GM12892 (cell line): ENCODE results near the gene TRAF3.

Source experiments
- DNase-seq: peaks from one replicate; pipeline ENCODE4 v3.0.0; 2011; ENCODE audit not compliant: insufficient read length
- FAIRE-seq: peaks from 2 replicates; lab custom pipeline; 2011; peaks lifted over from hg19 to GRCh38; lab: Jason Lieb, UNC
- POLR2A ChIP-seq: IDR thresholded peaks from 2 replicates; pipeline ENCODE4 v1.6.1; 2011; ENCODE audit warnings: low read depth, low read length, control low read depth
- POLR2AphosphoS5 ChIP-seq: IDR thresholded peaks from 2 replicates; pipeline ENCODE4 v1.6.1; 2011; ENCODE audit warnings: low read depth, low read length, control low read depth
- TAF1 ChIP-seq: IDR thresholded peaks from 2 replicates; pipeline ENCODE4 v1.6.1; 2011; ENCODE audit warnings: low read depth, mild to moderate bottlenecking, control low read depth, low read length, borderline replicate concordance

Gene TRAF3

DNA sequence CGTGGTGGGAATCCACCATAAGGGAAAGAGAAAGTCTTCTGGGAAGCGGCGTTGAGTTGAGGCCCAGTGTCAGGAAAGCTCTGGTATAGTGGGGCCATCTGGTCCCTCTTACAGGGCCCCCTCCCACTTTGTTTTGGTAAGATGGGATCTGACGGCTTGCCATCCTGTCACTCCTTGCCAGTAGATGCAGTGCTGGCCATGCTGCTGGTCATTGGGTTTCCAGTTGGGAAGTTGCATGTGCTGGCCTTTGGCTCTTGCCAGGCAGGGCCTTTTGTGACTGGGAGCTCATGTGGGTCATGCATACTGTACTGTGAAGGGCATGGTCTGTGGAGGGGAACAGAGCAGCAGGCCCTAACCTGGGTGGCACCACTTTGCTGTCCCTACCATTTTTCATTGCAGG is 3.8 kb downstream of the TRAF3 start:
- FAIRE-seq = no peak
- DNase-seq = no peak
- TF ChIP-seq POLR2A = no peak
- TF ChIP-seq POLR2AphosphoS5 = 0 out of 2 replicates have a peak, but pooled peaks have one; percentile 43

DNA sequence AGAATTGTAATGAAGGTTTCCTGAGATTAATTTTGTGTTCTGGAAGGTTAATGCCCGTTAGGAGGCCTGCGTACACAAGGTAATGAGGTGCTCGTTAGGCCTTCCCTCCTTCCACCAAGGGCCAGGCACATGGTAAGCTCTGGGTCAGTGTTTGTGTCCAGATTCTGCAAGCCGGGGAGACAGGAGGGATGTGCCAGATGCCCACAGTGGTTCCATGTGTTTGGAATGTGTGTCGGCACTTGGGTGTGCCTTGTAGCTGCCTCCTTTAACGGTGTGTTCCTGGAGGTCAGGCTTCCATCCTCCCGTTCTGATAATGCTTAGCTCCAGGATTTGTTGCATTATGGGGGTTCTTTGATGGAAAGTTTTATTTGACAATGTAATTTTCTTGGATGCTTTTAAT is 5.7 kb downstream of the TRAF3 start:
- TF ChIP-seq TAF1 = no peak
- TF ChIP-seq POLR2A = no peak
- TF ChIP-seq POLR2AphosphoS5 = no peak
- FAIRE-seq (no peak), DNase-seq (no peak)

DNA sequence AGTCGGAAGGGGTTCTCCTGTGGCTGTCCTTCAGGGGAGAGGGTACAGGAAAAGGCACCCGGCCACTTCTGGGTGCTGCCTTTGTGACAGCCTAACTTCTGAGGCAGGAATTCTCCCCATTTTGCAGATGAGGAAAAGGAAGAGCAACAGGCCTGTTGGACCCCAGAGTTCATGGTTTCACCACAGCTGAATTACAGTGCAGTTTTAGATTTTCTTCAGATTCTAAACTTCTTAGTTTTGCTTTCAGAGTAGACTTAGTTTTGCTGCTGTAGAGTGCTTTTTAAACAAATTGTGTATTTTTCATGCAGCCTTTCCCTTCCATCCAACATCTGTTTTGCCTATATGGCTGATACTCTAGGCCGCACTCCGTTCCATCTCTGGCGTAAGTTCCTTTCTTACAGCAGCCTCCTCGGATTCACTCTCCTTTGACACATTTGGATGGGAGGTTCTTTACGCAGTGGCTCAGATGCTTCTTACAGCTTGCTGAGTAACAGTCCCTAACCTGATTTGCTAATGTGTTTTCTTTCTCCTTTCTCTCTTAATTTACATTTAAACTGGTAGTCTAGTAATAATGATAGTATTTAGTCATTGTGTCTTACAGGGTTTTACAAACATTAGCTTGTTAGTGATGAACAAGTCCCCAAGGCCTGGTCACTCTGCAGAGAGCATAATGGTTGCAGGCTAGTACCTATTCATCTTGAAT is 7.8 kb downstream of the TRAF3 start:
- TF ChIP-seq TAF1 (no peak), POLR2AphosphoS5 (no peak), POLR2A (no peak)
- DNase-seq = no peak
- no peak for FAIRE-seq

DNA sequence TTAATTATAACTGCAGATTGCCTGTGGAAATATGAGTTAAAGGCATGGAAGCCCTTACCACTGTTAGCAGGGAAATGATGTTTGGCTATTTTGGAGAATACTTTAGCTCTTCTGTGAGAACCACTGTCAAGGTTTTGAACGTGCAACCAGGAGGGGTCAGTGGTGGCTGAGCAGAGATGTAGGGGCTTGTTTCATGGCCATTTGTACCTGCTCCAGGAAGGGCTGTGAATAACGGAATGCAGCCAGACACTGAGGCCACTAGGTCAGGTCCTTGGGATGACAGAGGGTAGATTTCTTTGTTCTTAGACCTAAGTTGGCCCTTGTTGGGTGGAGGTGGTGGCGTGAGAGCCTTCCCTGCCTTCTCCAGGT is 8.3 kb downstream of the TRAF3 start:
- DNase-seq = no peak
- no peak for TF ChIP-seq POLR2A
- TF ChIP-seq POLR2AphosphoS5 = no peak
- TF ChIP-seq TAF1 = no peak
- peak; percentile 36 for FAIRE-seq

DNA sequence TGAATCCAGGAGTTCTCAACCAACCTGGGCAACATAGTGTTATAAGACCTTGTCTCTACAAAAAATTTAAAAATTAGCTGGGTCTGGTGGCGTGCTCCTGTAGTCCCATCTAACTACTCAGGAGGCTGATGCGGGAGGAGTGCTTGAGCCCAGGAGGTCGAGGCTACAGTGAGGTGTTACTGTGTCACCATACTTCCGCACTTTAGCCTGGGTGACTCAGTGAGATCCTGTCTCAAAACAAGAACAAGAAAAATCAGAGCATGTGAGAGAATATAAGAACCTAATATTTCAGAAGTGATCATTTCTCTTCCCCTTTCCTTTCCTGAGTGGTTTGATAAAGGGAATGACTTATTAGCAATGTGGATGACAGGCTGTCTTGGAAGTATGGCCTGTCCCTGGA is 9.5 kb downstream of the TRAF3 start:
- peak; percentile 50 for FAIRE-seq
- TF ChIP-seq POLR2AphosphoS5 = no peak
- no peak for TF ChIP-seq TAF1
- no peak for TF ChIP-seq POLR2A
- no peak for DNase-seq

DNA sequence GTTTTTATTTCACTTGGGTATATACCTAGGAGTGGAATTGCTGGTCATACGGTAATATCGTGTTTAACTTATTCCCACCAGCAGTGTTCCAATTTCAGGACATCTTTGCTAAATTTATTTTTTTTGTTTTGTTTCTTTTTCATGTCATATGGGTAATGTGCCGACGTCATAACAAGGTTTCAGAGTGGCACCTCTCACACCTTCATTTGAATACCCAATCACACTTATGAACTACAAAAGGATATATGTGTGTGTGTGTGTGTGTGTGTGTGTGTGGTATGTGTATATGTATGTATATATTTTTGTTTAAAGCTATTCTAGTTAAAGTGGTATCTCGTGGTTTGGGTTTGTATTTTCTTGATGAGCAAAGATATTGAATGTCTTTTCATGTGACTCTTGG is 12.1 kb downstream of the TRAF3 start:
- no peak for TF ChIP-seq POLR2AphosphoS5
- TF ChIP-seq POLR2A = no peak
- no peak for TF ChIP-seq TAF1
- no peak for FAIRE-seq

DNA sequence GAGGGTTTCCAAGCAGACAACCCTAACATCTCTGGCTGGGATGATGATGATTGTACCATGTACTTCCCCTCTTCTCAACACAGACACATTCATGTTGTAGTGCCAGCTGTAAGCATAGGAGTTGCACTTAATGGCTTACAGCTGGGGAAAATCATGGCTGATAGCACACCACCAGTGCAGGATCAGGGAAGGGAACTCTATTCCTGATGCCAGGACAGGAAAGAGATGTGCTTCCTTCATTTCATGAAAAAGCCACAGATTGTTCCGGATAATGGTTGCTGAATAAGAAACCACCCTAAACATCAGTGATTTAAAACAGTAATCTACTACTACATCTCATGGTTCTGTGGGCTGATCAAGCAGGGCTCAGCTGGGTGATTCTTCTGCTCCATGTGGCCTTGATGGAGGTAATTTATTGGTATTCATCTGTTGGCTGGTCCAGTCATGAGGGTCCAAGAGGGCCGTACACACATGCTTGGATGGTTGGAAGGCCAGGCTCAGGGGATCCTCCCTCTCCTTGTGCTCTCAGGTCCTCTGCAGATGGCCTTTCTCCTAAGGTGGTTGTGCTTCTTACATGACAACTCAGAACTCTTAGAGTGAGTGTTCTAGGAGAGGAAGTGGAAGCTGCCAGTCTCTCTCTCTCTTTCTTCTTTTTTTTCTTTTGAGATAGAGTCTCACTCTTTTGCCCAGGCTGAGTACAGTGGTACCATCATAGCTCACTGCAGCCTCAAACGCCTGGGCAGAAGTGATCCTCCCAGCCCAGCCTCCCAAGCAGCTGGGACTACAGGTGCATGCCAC is 16.5 kb downstream of the TRAF3 start:
- TF ChIP-seq POLR2AphosphoS5 (no peak), TAF1 (no peak), POLR2A (no peak)
- FAIRE-seq = no peak
- no peak for DNase-seq

More for the DNA sequence above, 12.1 kb downstream of the TRAF3 start:
- no peak for DNase-seq

DNA sequence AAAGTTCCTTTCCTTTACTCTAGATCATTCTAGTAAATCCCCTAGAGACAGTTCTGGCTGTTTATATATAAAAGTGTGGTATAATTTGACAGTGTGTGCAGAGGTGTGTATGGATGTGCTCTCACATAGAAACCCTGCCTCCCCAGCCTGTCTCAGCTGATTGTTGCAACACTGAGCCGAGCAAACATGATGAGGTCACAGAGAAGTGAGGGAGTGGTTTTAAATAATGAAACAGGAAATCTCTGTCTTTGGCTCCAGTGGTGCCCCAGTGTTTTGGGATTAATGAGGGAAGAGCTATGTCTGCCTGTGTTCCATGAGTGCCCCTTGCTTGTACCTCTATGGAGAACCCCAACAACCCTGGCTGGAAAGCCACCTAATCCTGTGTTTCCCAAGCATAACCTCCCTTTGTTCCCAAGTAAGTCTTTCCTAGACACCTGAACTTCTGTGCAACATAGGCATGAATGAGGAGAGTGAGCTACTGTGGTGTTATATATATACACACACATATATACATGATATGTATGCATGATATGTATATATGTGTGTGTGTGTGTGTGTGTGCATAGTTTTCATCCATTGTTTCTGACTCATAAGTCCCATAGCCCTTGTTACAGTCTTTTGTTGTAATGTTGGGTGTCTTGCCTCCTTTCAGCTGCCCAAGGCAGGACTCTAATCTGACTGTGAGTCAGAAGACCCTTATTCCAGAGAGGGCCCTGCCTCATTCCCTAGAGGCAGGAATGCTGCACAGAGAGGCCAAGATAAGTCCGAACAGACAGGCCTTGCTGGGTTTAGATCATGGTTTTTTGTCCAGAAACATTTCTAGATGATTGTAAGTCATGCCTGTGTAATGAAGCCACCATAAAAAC is 18.0 kb downstream of the TRAF3 start:
- DNase-seq (no peak), FAIRE-seq (no peak)
- no peak for TF ChIP-seq POLR2A
- TF ChIP-seq POLR2AphosphoS5 = no peak
- TF ChIP-seq TAF1 = no peak

DNA sequence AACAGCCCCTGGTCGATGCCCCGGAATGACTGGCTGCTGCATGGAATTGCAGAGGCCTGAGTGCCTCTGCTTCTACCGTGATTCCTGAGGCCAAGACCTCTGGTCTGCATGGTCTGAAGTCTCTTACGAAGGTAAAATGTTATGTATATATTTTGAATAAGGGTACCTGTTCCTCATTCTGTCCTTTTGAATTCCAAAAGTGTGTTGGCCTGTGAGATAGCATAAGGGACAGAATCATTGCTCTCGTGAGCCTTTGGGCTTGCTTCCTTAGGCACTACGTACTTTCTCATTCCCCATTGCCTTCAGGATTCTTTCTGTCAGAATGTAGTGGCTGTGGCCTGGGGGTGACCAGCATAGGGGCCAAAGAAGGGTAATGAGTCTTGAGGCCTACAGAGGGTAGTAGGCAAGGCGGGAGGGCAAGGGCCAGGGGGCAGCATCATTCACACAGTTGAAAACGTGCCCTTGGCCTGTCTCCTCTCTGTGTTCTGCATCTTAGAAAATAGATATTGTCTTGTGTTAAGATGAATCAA is 19.5 kb downstream of the TRAF3 start:
- no peak for TF ChIP-seq TAF1
- TF ChIP-seq POLR2A = no peak
- TF ChIP-seq POLR2AphosphoS5 = no peak
- FAIRE-seq (no peak), DNase-seq (no peak)

DNA sequence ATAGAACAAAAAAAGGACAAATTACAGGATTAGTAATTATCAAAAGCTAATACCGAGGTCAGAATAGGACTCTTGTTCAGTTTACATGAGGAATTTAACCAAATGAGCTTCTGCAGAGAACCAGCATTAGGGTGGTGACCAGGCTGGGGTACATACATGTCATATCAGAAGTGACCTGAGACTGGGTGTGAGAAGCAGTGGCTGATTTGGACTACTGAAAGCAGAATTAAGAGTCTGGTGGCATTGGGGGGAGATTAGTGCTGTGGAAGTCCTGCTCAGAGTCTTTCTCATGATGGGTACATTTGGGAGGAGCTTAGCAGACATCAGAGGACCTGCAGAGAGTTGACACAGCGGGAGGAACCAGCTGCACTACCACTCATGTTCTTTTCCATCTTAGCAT is 21.7 kb downstream of the TRAF3 start:
- TF ChIP-seq POLR2A = no peak
- 0 out of 2 replicates have a peak, but pooled peaks have one; percentile 45 for TF ChIP-seq POLR2AphosphoS5
- FAIRE-seq = peak; percentile 44
- no peak for DNase-seq

DNA sequence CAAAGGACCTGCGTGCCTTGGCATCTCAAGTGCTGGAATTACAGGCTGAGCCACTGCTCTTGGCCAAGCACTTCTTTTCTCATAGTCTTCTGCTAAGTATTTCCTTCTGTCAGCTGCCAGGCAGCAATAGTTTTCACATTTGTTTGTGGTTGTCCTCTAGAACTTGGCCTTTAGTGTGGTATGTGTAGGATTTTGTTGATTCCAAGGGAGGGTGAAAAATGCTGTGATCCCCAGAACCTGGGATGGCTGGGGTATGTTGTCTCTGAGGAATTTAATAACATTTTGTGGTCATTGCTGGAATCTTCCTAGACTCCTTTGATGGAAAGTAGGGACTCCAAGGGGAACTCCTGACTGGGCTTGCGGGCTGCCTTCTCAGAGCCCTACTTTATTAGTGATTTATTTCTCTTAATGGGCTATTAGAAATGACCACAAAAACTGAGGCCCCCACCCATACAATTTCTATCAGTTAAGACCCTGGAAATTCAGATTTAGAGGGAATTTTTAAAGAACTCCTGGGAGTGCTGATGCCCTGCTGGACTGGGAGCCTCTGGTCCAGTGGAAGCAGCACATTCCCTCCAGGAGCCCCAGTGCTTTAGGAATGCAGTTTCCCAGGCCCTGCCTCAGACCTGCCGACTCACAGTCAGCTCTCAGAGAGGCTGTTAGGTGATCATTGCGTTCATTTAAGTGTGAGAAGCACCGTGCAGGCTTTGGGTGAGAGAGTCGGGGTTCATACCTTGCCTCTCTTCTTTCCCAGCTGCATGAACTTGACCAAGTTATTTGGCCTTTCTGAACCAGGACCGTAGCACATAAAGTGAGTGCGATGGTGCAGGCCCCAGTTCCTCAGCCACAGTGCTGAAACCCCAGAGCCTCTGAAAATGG is 22.7 kb downstream of the TRAF3 start:
- DNase-seq (no peak), FAIRE-seq (peak; percentile 69)
- no peak for TF ChIP-seq POLR2A
- no peak for TF ChIP-seq TAF1
- no peak for TF ChIP-seq POLR2AphosphoS5
